ENCODE data around the gene UNK.

The UNK gene

DNA sequence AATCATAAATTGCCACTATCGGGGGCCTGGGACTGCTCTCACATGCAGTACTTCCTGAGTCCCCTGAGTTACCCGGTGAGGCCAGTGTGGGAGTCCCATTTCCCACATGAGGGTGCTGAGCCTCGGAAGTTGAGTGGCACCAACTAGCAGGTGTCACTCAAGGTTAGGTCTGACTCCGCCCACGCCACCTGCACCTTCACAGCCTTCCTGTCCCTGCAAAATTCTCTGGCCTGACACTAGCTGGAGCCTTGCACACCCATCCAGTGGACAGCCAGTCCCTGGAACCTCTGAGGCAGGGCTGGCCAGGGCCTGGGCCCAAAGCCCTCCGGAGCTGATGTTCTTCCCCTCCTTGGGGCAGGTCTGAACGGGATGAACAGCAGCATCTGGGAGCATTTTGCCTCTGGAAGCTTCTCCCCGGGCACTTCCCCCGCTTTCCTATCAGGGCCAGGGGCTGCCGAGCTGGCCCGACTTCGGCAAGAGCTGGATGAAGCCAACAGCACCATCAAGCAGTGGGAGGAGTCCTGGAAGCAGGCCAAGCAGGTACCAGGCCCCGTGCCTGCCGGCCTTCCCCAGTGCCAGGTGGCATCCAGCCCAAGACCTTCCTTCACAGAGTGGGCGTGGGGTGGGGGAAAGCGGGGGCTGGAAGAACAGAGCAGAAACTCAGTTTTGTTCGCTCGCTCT is 37.7 kb downstream of the UNK start:
- DNase-seq, result peak; percentile 57

GRCh38 chr17:75822800-75823166 is 38.2 kb downstream of the UNK start:
- DNase-seq, result no peak

DNA sequence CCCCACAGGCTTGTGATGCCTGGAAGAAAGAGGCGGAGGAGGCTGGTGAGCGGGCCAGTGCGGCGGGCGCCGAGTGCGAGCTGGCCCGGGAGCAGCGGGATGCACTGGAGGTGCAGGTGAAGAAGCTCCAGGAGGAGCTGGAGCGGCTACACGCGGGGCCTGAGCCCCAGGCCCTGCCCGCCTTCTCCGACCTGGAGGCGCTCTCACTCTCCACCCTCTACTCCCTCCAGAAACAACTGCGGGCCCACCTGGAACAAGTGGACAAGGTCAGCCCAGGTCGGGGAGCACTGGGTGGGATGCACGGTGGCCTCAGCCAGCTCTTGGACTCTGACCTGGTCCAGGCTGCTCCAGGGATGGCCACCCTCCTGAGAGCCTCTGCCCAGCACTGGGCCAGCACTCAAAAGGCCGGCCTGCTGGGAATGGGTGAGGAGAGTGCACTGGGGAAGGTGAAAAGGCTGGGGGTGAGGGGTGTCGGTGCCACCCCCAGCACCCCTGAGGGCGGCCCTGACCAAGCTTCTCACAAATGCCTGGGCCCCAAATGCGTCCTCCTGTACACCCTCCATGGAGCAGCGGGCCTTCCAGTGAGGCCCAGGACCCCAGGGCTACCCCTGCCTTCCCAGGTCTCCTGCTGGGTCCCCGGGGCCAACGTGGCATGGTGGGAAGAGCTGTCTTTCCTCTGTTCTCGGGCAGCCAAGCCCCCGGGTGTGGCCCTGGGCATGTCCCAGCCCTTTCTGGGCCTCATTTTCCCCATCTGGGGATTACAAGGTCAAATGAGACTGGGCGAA is 38.8 kb downstream of the UNK start:
- DNase-seq, result no peak

- DNase-seq, result no peak
Measured at GRCh38 chr17:75824050-75824552, 39.5 kb downstream of the UNK start.

DNA sequence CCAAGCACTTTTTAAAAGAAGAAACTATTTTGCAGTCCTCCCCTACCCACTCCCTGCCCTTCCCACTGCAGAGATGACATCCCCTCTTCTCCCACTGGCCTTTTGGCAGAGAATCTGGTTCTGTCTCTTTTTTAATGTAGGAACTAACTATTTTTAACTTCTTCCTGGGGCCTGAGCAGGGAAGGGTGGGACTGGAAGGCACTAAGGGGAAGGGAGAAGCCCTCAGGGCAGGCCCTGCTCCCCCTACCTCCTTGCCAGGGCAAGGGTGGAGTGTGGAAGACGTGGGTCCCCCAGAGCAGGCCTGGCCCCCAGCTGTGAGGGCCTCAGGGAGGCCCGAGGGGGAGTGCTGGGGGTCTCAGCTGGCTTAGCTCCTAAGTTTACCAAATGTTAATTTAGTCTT is 40.1 kb downstream of the UNK start:
- no peak for DNase-seq

DNA sequence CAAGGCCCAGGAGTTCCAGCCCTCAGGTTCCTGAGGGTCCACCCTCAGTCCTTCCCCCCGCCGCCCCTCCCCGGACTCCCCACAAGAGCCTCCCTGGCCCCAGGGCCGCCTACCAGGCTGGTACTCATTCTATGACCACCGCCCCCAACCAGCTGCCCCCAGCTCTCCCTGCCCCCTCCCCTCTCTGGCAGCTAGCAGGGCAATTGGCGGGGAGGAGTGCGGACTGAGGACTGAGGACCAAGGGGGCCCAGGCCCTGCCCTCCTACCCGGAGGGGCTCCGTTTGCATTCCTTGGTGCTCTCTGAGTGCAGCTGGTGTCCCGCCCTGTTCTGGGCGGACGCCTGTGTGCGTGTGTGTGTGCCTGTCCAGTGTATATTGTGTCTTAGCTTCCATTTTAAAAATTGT is 40.5 kb downstream of the UNK start:
- no peak for DNase-seq

GRCh38 chr17:75825748-75826370 is 41.3 kb downstream of the UNK start:
- DNase-seq, result no peak

- DNase-seq, result no peak
Measured at GRCh38 chr17:75826561-75827307, 42.1 kb downstream of the UNK start.

DNA sequence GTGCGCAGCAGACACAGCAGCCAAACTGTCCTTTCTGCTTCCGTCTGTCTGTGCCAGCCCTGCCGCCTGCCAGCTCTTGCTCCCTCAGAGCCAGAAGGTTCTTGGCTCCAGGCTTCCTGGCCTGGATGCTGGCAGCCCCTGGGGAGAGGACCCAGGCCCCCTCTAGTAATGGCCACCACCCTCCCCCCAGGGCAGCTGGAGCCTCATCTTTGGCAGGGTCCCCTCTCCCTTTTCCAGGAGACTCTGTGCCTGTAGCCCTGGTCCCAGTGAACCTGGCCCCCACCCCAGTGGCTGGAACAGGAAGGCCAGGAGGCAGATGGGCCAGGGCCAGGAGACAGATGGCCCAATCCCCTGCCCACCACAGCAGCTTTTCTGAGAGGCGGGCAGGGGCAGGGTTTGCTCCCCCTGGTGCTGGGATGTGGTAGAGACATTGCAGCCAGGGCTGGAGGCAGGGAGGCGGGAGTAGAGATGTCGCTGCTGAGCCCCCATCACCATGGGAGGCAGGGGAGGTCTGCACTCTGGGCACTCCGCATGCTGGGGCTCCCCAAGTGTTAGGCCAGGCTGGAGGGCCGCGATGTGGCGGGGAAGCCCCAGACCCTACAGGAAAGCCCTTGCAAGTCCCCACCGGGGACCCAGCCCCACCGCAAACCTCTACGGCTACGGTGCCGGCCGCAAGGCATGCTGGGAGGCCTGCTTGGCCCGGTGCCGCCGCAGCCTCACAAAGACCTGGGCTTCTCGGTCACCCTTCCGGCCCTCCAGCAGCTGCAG is 42.9 kb downstream of the UNK start:
- DNase-seq, result peak; percentile 26

DNA sequence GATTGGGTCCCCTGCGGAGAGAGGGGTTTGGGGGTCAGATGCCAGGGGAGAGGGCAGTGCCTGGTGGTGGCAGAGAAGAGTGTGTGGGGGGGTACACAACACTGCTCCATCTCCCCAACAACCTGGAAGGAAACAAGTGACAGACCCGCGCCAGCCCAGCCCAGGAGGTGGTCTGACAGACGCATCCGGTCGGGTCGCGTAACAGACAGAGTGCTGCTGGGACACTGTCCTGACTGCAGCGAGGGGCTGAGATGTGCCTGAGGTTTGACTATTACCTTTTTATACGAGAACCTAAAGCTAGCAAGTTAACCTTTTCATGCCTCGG is 43.4 kb downstream of the UNK start:
- no peak for DNase-seq

- no peak for DNase-seq
Measured at GRCh38 chr17:75828741-75829140, 44.1 kb downstream of the UNK start.

DNA sequence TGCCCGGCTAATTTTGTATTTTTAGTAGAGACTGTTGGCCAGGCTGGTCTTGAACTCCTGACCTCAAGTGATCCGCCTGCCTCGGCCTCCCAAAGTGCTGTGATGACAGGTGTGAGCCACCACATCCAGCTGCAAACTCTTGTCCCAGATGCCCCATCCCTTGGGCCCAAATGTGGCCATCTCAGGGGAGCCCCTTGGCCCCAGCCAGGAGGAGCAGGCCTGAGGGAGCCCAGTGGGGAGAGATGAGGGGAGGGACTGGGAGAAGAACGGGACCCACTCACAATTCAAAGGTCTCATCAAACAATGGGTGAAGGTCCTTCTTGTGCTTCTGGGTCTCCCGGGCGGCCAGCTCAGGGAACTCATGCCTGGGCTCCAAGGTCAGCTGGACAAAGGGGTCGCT is 45.1 kb downstream of the UNK start:
- DNase-seq, result no peak

- DNase-seq, result no peak
Measured at GRCh38 chr17:75830164-75831031, 45.8 kb downstream of the UNK start.

- no peak for DNase-seq
Measured at GRCh38 chr17:75831032-75831571, 46.5 kb downstream of the UNK start.

GRCh38 chr17:75832164-75832651 is 47.6 kb downstream of the UNK start:
- no peak for DNase-seq

DNA sequence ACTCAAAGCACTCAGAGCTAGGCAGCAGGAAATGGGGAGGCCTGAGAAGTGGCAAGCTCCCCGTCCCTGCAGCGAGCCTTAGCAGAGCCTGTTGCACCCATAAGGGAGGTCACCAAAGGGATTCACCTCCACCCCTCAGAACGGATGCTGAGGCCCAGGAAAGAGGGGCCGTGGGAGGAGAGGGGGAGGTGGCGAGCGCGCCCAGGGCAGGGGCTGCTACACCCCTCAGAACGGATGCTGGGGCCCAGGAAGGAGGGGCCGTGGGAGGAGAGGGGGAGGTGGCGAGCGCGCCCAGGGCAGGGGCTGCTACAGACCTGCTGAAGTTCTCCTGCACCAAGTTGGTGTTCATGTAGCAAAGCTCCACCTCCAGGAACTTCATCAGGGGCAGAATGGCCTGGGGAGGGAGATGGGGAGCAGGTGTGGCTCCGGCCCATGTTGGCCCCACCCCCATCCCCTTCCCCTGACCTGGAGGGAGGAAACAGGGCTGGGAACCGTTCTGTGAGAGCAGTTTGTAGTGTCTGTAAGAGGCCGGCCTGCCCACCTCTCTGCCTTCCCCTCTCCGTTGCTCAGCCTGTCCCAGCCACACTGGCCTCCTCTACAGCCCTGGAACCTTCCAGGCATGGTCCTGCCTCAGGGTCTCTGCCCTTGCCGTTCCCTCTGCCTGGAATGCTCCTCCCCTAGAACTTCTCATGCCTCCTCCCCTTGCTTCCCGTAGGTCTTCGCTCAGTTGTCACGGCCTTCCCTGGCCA is 48.2 kb downstream of the UNK start:
- peak; percentile 81 for DNase-seq

DNA sequence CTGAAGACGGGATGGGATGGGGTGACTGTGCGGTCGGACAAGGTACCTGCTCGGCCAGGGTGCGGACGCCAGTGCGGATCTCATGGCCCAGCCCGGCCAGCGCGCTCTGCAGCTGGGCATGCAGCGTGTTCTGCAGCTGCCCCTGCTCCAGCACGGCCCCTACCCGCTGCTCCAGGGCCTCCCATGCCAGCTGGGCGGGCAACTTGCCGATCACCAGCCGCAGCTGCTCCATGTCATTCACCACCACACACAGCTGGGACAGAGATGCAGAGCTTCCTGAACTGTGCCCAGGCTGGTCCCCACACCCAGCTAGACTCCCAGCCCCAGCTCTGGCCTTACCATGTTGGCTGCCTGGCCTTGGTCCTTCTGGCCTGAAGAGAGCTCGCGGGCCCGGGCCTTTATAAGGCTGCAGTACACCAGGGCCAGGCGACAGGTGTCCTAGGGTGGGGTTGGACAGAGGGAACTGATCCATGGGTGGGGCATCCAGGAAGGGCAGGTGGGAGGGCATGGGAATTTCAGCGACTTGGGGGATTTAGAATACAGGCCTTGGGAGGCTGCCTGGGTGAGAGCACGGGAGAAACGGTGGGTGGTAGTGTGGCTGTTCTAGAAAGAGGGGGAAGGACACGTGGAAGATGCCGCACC is 49.8 kb downstream of the UNK start:
- DNase-seq, result no peak

- no peak for DNase-seq
Measured at GRCh38 chr17:75834928-75835653, 50.5 kb downstream of the UNK start.

GRCh38 chr17:75835654-75835987 is 51.0 kb downstream of the UNK start:
- no peak for DNase-seq
